Astrocyte of the cerebellum (primary cell): ENCODE measurements around the gene NFKBIZ.
A peak's percentile ranks its signal among the peaks of the same experiment; 100 is the strongest.

Experiments
- DNase-seq: peaks from one replicate; pipeline ENCODE4 v3.0.0-alpha.2; 2011; ENCODE audit warnings: low read depth
- H3K4me3 ChIP-seq: 2 replicates; pipeline ENCODE4 v1.5.1; 2011; ENCODE audit warnings: mild to moderate bottlenecking, low read depth, low read length, moderate library complexity
- in situ Hi-C: cut with HindIII; loops from 2 replicates; pipeline ENCODE4 v1.10.0; 2017; ENCODE audit warnings: low sequenced_read_pairs
- TF ChIP-seq, protein P1 (sequence below): IDR thresholded peaks from 2 replicates; pipeline ENCODE4 v1.5.1; 2012; ENCODE audit warnings: low read length, low read depth, moderate library complexity, mild to moderate bottlenecking; ENCODE audit errors: missing control alignments

NFKBIZ gene

DNA sequence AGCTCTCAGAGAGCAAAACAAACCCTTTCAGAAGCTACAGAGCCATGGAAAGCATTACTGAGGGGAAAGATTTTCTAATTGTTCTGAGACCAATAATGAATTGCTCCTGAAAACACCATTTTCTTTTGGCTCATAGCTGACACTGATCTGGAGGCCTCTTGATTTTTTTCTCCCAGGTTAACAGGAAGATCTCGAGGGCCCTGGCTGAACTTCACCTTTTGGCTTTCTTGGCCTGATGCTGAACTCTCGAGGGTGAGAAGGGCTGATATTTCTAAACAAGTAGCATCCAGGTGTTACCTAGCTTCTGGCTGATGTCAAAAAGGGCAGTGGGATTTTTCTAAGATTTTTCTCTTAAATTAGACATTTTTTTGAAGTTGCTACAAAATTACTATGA is 19.9 kb upstream of the NFKBIZ start:
- no peak overlapping the region for H3K4me3 ChIP-seq
- TF ChIP-seq, protein P1, sequence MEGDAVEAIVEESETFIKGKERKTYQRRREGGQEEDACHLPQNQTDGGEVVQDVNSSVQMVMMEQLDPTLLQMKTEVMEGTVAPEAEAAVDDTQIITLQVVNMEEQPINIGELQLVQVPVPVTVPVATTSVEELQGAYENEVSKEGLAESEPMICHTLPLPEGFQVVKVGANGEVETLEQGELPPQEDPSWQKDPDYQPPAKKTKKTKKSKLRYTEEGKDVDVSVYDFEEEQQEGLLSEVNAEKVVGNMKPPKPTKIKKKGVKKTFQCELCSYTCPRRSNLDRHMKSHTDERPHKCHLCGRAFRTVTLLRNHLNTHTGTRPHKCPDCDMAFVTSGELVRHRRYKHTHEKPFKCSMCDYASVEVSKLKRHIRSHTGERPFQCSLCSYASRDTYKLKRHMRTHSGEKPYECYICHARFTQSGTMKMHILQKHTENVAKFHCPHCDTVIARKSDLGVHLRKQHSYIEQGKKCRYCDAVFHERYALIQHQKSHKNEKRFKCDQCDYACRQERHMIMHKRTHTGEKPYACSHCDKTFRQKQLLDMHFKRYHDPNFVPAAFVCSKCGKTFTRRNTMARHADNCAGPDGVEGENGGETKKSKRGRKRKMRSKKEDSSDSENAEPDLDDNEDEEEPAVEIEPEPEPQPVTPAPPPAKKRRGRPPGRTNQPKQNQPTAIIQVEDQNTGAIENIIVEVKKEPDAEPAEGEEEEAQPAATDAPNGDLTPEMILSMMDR: no peak
- DNase-seq: no peak
- in situ Hi-C loops: no loop called here

DNA sequence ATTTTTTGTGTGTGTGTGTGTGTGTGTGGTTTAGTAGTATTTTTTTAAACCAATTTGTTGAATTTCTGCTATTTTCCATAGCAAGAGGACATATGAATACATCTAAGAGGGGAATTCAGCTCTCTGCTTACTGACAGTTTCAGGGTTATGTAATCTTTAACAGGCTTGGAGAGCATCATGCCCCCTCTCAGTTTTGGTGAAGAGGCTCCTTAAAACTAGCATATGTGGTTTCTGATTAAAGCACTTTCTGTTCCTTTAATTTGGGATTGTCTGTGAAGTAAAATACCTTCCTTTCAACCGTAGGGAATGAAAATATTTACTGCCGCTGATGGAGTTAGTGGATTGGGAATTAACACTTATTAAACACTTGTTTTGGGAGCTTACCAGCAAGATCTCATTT is 19.4 kb upstream of the NFKBIZ start:
- no peak overlapping the region for H3K4me3 ChIP-seq
- in situ Hi-C loops: no loop called here
- no peak for DNase-seq
- TF ChIP-seq, protein P1: no peak

DNA sequence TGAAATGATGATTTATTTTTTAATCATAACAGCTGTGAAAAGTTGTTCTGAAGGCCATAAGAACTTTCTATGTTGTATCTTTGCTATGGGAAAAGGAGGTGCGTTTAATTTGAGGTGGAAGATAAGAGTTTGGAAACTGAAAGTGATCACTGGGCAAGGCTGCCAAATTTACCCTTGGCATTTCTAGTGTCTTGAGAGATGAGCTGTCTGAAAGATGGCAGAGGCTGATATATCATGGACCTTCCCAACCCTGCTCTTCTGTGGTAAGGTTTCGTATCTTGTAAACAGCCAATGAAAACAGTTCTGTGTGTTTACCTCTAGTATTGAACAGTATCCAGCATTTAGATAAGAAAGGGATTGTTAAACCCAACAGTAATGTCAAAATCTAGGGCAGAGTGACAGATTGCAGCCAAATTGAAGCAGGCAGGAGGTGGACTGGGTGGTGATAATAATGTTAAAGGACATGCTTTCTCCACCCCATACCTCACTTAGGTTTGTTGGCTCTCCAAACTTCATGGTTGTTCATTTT is 15.8 kb upstream of the NFKBIZ start:
- TF ChIP-seq, protein P1: no peak
- in situ Hi-C loops: no loop called here
- H3K4me3 ChIP-seq: no peak overlapping the region
- DNase-seq: no peak

DNA sequence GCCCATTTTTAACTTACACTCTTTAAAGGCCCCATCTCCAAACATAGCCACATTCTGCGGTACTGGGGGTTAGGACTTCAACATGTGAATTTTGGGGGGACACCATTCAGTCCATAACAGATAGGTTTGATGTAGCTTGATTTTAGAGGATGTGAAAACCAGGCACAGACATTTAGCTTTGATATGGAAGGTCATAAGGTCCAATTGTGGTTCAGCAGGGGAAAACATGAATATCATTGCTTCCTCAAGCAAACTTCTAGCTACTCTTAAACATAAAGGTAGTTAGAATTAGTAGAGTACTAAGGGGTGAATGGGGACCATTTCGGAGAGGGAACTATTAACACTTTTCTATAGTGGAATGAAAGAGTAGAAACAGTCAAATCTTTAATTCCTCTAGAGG is 13.6 kb upstream of the NFKBIZ start:
- DNase-seq: no peak
- H3K4me3 ChIP-seq: no peak overlapping the region
- TF ChIP-seq, protein P1: no peak
- in situ Hi-C loops: no loop called here

DNA sequence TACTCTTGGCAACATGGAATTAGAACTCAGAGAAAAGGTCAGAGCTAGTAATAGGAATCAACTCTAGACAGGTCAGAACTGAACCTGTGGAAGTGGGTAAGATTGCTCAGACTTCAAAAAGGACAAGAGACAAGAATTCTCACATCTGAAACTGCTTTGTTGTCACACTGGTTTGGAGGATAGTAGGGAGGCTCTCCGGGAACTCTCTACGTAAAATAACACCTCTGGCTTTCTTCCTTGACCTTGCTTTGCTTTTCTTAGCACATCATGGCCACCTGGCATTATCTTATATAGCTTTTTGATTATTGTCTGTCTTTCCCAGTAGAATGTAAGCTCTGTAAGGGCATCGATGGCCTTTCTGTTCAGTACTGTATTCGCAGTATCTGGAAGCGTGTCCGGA is 13.2 kb upstream of the NFKBIZ start:
- DNase-seq: no peak
- TF ChIP-seq, protein P1: no peak
- in situ Hi-C loops: no loop called here
- no peak overlapping the region for H3K4me3 ChIP-seq

DNA sequence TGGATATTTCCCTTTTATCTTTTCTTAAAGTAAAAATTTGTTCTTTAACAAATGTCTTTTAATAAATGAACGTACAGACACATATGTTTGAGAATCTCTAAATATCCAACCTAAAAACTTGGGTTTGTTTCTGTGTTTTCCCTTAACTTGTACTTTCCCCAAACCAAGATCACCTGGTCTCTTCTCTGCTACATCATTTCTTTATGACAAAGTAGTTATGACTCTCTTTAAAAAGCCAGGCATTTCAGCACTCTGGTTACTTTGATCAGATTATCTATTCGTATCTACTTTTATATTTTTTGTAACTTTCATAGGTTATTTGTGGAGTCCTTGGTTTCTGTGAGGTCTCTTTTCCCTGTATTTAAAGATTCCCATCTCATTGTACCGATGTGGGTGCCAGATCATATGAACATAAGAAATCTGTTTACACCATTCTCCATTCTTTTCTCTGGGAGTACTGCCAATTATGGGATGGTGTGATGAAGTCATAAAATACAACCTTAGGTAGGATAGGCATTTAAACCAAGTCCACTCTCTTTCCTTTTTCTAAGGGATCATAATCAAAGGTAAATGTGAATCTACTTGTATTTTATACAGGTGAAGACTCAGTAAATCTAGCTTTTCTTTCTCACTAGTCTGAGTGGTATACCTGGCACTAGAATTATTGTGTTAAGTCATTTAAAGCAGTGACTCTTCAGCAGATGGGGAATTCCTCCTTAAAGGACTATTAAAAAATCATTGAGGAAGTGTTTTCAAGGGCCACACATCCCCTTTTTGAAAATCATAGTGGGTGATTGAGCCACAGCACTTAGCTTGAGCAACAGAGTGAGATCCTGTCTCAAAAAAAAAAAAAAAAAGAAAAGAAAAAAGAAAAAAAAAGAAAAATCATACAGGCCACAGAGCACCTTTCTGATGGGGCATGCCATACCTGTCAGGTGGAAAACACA is 12.4 kb upstream of the NFKBIZ start:
- H3K4me3 ChIP-seq: no peak overlapping the region
- in situ Hi-C loops: no loop called here
- TF ChIP-seq, protein P1: no peak
- DNase-seq: peak; percentile 88
